Stimulated activated naive CD8-positive, alpha-beta T cell treated with anti-CD3 and anti-CD28 coated beads, Interleukin-15, Interleukin-2, amounts not matched to agents 100 U/mL and 50 U/mL, for 24 hours (primary cell): ENCODE data around the gene FAM83B.
"Not testable (repeated sequence)": the region's sequence is repeated elsewhere in the genome, so short reads cannot be mapped to it uniquely, and the experiment has no call there.

Source experiments
- ATAC-seq: fragments of 150-1000 bp; cut with Tn5 transposase; one replicate; pipeline ENCODE4 v1.10.0; 2021
- DNase-seq: peaks from one replicate; pipeline ENCODE4 v3.0.0; 2021

Gene FAM83B

GRCh38 chr6:54846243-54846856 is at the start of gene FAM83B:
FAM83B (plus strand) TSS chr6:54846771; CDS start chr6:54870247, 23,476 bp downstream.
- ATAC-seq = no peak

GRCh38 chr6:54796918-54797317 is 49.7 kb upstream of the FAM83B start:
- not testable (repeated sequence) for ATAC-seq, DNase-seq

More at GRCh38 chr6:54846243-54846856, at the start of gene FAM83B:
- DNase-seq = no peak

- no peak for ATAC-seq
- no peak for DNase-seq
Observed at GRCh38 chr6:54800050-54800600, 46.4 kb upstream of the FAM83B start.

GRCh38 chr6:54801244-54801643 is 45.3 kb upstream of the FAM83B start:
- DNase-seq (no peak), ATAC-seq (no peak)

- no peak for ATAC-seq
- DNase-seq = no peak
Observed at GRCh38 chr6:54801669-54802068, 44.9 kb upstream of the FAM83B start.

- ATAC-seq (no peak), DNase-seq (no peak)
Observed at GRCh38 chr6:54802775-54803634, 43.6 kb upstream of the FAM83B start.

- DNase-seq (no peak), ATAC-seq (no peak)
Observed at GRCh38 chr6:54805077-54805476, 41.5 kb upstream of the FAM83B start.

GRCh38 chr6:54810147-54810546 is 36.4 kb upstream of the FAM83B start:
- DNase-seq (no peak), ATAC-seq (no peak)

GRCh38 chr6:54813892-54814291 is 32.7 kb upstream of the FAM83B start:
- no peak for ATAC-seq

GRCh38 chr6:54817236-54817635 is 29.3 kb upstream of the FAM83B start:
- ATAC-seq (no peak), DNase-seq (no peak)

More at GRCh38 chr6:54813892-54814291, 32.7 kb upstream of the FAM83B start:
- no peak for DNase-seq

- DNase-seq (no peak), ATAC-seq (no peak)
Observed at GRCh38 chr6:54817834-54818233, 28.7 kb upstream of the FAM83B start.

GRCh38 chr6:54824225-54824624 is 22.3 kb upstream of the FAM83B start:
- DNase-seq, ATAC-seq: not testable (repeated sequence)

- ATAC-seq (no peak), DNase-seq (no peak)
Observed at GRCh38 chr6:54827010-54827409, 19.6 kb upstream of the FAM83B start.

GRCh38 chr6:54830216-54830615 is 16.4 kb upstream of the FAM83B start:
- ATAC-seq (no peak), DNase-seq (no peak)

GRCh38 chr6:54835176-54835575 is 11.4 kb upstream of the FAM83B start:
- no peak for DNase-seq
- no peak for ATAC-seq

GRCh38 chr6:54846857-54847674 is 495 bp downstream of the FAM83B start:
- DNase-seq = no peak
- ATAC-seq = no peak

- no peak for ATAC-seq
- DNase-seq = no peak
Observed at GRCh38 chr6:54847799-54848597, 1.4 kb downstream of the FAM83B start.

GRCh38 chr6:54850114-54850513 is 3.5 kb downstream of the FAM83B start:
- DNase-seq (no peak), ATAC-seq (no peak)

- ATAC-seq = no peak
- no peak for DNase-seq
Observed at GRCh38 chr6:54856129-54856528, 9.6 kb downstream of the FAM83B start.

GRCh38 chr6:54860132-54860531 is 13.6 kb downstream of the FAM83B start:
- no peak for DNase-seq
- no peak for ATAC-seq

GRCh38 chr6:54860739-54861138 is 14.2 kb downstream of the FAM83B start:
- DNase-seq = no peak
- ATAC-seq = no peak
